HepG2 (cell line): ENCODE data around the gene OBP2B. TPM values are rescaled to one million over a fixed set of nuclear protein-coding genes. Genes with fewer than 3 reads are reported as not detected.

Source experiments
- BORCS8-MEF2B ChIP-seq: sonication (generic); formaldehyde crosslinking; IDR thresholded peaks from 2 replicates; pipeline ENCODE4 v1.8.0; 2022; ENCODE audit warnings: mild to moderate bottlenecking, missing genetic modification reagents
- MED1 ChIP-seq: sonication (generic); formaldehyde crosslinking; IDR thresholded peaks from 2 replicates; pipeline ENCODE4 v1.4.0; 2020; ENCODE audit warnings: missing genetic modification reagents
- SRSF9 ChIP-seq: fragments of 200-400 bp; formaldehyde crosslinking; IDR thresholded peaks from 2 replicates; pipeline ENCODE4 v1.6.1; 2018; ENCODE audit warnings: borderline replicate concordance, mild to moderate bottlenecking, low read depth, low read length; ENCODE audit not compliant: insufficient read depth, poor library complexity, severe bottlenecking
- ZBTB14 ChIP-seq: sonication (generic); formaldehyde crosslinking; IDR thresholded peaks from 2 replicates; pipeline ENCODE4 v1.4.0; 2020; ENCODE audit warnings: missing genetic modification reagents
- ZNF205 ChIP-seq: IDR thresholded peaks from 2 replicates; pipeline ENCODE4 v1.6.1; 2018; ENCODE audit warnings: missing biosample characterization, missing genetic modification reagents
- ZNF784 ChIP-seq: sonication (generic); formaldehyde crosslinking; IDR thresholded peaks from 2 replicates; pipeline ENCODE4 v1.5.1; 2020; ENCODE audit warnings: missing genetic modification reagents, mild to moderate bottlenecking, borderline replicate concordance
- polyA plus RNA-seq, 8 experiments: library from polyadenylated mRNA; depleted of rRNA in 3 of 8; stranded (reverse) in 7 of 8; unstranded in 1 of 8; fragments of >200 nt; fragmentation: Illumina TruSeq in 4 of 8; extraction: Trizol in 4 of 8; gene quantifications; 2 replicates each; pipeline versions ENCODE4 v1.2.1 to v1.2.3, GENCODE V29; 2011 to 2016; ENCODE audit warnings: low read depth in 4 of 8, missing spikeins in 1 of 8, mixed read lengths in 1 of 8; ENCODE audit not compliant: insufficient read depth in 1 of 8
- total RNA-seq, 5 experiments: library from RNA; depleted of rRNA; stranded (reverse); fragments of >200 nt; fragmentation: Illumina TruSeq; extraction: Trizol; gene quantifications; 2 replicates each; pipeline ENCODE4 v1.2.3, GENCODE V29; 2016; ENCODE audit warnings: low read depth in 1 of 5
- TF ChIP-seq, protein P1 (sequence below): IDR thresholded peaks from 2 replicates; pipeline ENCODE4 v1.6.1; 2016; ENCODE audit warnings: missing biosample characterization, missing genetic modification reagents, low read depth
- TF ChIP-seq, protein P2 (sequence below): IDR thresholded peaks from 2 replicates; pipeline ENCODE4 v1.6.1; 2016; ENCODE audit warnings: low read depth, borderline replicate concordance

Gene OBP2B
- total and polyA plus RNA-seq, 2 of the 13 experiments (the other 11 are each of a cell fraction or from before 2014, with no cell fraction given), result not detected

DNA sequence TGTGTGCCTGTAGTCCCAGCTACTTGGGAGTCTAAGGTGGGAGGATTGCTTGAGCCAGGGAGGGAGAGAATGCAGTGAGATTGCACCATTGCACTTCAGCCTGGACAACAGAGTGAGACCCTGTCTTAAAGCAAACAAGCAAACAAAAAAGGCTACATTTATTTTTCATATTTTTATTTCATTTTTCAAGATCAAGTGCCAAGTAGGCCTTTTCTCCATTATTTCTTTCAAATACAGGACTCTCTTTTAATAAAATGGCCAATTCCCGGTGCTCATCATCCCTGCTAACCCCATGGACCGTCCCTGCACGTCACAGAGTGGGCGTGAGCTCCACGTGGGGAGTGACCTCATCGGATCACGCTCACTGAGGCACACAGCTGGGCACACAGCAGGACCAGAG is 36.0 kb downstream of the OBP2B start (continued):
- TF ChIP-seq ZBTB14 (CRISPR knock-in tag) (no peak), SRSF9 (no peak), BORCS8-MEF2B (CRISPR knock-in tag) (no peak), MED1 (CRISPR knock-in tag) (no peak), ZNF205 (CRISPR knock-in tag) (no peak), ZNF784 (CRISPR knock-in tag) (no peak)
- TF ChIP-seq, protein P1, sequence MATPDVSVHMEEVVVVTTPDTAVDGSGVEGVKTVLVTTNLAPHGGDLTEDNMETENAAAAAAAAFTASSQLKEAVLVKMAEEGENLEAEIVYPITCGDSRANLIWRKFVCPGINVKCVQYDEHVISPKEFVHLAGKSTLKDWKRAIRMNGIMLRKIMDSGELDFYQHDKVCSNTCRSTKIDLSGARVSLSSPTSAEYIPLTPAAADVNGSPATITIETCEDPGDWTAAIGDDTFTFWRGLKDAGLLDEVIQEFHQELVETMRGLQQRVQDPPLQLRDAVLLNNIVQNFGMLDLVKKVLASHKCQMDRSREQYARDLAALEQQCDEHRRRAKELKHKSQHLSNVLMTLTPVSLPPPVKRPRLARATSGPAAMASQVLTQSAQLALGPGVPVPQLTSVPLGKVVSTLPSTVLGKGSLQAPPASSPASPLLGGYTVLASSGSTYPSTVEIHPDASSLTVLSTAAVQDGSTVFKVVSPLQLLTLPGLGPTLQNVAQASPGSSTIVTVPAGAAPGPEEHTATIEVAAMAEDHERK, result no peak
- TF ChIP-seq, protein P2, sequence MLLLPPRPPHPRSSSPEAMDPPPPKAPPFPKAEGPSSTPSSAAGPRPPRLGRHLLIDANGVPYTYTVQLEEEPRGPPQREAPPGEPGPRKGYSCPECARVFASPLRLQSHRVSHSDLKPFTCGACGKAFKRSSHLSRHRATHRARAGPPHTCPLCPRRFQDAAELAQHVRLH (CRISPR knock-in tag), result no peak
